ENCODE measurements around the gene VAV1. TPM values are rescaled to one million over a fixed set of nuclear protein-coding genes. Genes with fewer than 3 reads are reported as not detected.

Gene VAV1
- total and polyA plus RNA-seq, 4 donors: 0.60 to 13.3 (median 4.1) TPM

DNA sequence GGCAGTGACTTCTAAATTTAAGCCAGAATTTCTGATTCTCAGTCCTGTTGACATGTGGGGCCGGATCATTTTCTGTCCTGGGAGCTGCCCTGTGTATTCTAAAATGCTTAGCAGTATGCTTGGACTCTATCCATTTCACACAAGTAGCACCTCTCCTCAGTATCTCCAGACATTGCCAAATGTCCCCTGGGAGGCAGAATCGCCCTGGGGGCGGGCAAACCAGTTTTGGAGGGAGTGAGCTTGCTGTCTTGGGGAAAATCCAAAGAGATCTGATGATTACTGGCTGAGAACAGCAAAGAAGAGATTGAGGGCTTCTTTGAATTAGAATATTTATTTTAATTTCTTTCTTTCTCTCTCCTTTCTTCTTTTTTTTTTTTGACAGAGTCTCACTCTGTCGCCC lies 16.4 kb downstream of the VAV1 start:
- TF ChIP-seq, protein P1, sequence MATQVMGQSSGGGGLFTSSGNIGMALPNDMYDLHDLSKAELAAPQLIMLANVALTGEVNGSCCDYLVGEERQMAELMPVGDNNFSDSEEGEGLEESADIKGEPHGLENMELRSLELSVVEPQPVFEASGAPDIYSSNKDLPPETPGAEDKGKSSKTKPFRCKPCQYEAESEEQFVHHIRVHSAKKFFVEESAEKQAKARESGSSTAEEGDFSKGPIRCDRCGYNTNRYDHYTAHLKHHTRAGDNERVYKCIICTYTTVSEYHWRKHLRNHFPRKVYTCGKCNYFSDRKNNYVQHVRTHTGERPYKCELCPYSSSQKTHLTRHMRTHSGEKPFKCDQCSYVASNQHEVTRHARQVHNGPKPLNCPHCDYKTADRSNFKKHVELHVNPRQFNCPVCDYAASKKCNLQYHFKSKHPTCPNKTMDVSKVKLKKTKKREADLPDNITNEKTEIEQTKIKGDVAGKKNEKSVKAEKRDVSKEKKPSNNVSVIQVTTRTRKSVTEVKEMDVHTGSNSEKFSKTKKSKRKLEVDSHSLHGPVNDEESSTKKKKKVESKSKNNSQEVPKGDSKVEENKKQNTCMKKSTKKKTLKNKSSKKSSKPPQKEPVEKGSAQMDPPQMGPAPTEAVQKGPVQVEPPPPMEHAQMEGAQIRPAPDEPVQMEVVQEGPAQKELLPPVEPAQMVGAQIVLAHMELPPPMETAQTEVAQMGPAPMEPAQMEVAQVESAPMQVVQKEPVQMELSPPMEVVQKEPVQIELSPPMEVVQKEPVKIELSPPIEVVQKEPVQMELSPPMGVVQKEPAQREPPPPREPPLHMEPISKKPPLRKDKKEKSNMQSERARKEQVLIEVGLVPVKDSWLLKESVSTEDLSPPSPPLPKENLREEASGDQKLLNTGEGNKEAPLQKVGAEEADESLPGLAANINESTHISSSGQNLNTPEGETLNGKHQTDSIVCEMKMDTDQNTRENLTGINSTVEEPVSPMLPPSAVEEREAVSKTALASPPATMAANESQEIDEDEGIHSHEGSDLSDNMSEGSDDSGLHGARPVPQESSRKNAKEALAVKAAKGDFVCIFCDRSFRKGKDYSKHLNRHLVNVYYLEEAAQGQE (IDR thresholded peaks at IDR 0.05): no peak
- TF ChIP-seq TAF1 (conservative IDR thresholded peaks at IDR 0.05) (no peak), EGR1 (IDR thresholded peaks at IDR 0.05; ENCODE audit: low read depth in 2 of 2) (no peak)
- TF ChIP-seq, protein P2, sequence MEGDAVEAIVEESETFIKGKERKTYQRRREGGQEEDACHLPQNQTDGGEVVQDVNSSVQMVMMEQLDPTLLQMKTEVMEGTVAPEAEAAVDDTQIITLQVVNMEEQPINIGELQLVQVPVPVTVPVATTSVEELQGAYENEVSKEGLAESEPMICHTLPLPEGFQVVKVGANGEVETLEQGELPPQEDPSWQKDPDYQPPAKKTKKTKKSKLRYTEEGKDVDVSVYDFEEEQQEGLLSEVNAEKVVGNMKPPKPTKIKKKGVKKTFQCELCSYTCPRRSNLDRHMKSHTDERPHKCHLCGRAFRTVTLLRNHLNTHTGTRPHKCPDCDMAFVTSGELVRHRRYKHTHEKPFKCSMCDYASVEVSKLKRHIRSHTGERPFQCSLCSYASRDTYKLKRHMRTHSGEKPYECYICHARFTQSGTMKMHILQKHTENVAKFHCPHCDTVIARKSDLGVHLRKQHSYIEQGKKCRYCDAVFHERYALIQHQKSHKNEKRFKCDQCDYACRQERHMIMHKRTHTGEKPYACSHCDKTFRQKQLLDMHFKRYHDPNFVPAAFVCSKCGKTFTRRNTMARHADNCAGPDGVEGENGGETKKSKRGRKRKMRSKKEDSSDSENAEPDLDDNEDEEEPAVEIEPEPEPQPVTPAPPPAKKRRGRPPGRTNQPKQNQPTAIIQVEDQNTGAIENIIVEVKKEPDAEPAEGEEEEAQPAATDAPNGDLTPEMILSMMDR (IDR thresholded peaks at IDR 0.05; ENCODE audit: low read depth, low read length, missing input control): no peak
- TF ChIP-seq, protein P3, sequence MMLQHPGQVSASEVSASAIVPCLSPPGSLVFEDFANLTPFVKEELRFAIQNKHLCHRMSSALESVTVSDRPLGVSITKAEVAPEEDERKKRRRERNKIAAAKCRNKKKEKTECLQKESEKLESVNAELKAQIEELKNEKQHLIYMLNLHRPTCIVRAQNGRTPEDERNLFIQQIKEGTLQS (IDR thresholded peaks at IDR 0.05): no peak
- TF ChIP-seq, protein P4, sequence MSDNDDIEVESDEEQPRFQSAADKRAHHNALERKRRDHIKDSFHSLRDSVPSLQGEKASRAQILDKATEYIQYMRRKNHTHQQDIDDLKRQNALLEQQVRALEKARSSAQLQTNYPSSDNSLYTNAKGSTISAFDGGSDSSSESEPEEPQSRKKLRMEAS (IDR thresholded peaks at IDR 0.05): no peak
- Histone ChIP-seq H3K4me1 (ENCODE audit: control insufficient read depth in 4 of 4, insufficient read depth in 4 of 4, low read length in 3 of 4) (no peaks in the 10 kb centered on the region), H3K4me3 (ENCODE audit: low read depth in 1 of 3, low read length in 3 of 3) (no peak overlapping the region), H3K27me3 (ENCODE audit: control insufficient read depth in 4 of 4, insufficient read depth in 4 of 4, low read length in 3 of 4) (peaks cover 0 to 2% (median 0%) of the 10 kb centered on the region in 4 donors), H3K9ac (ENCODE audit: low read depth in 1 of 2, low read length in 2 of 2) (no peak overlapping the region), H3K27ac (ENCODE audit: low read depth in 1 of 2, low read length in 2 of 2) (no peak overlapping the region), H3K36me3 (ENCODE audit: control insufficient read depth in 4 of 4, insufficient read depth in 3 of 4, low read depth in 1 of 4, low read length in 3 of 4) (no peaks in the 10 kb centered on the region), H3K9me3 (ENCODE audit: control insufficient read depth in 4 of 4, low read length in 3 of 4) (no peaks in the 10 kb centered on the region)
- no peak for DNase-seq (ENCODE audit: low spot score)
- 80% methylated on average over 4 of the region's 4 CpGs for WGBS

DNA sequence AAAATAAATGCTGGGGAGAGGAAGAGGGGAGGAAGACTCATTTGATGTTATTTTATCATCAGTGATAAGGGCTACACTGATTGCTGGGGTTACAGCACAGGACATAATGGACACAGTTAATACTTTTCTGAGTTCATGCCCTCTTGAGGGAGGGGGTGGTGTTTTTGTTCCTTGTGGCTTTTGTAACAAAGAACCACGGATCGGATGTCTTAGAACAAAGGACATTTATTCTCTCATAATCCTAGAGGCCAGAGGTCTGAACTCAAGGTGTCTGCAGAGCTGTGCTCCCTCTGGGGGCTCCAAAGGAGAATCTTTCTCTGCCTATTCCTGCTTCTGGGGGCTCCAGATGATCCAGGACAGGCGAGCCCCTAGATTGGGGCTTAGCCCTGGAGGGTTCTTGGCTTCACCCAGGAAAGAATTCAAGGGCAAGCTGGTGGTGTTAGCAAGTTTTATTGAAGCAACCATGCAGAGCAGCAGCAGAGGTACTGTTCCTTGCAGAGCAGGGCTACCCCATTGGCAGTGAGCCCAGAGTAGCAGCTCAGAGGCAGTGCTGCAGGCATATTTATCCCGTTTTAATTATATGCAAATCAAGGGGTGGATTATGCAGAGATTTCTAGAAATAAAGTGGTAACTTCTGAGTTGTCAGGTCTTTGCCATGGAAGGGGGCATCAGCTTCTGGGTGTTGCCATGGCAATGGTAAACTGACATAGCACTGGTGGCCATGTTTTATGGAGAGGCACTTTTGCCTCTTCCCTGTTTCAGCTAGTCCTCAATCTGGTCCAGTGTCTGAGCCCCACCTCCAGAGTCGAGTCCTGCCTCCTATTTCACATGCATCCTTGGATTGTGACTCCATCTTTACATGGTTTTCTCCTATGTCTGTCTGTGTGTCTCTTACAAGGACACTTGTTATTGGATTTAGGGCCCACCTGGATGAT lies 18.0 kb downstream of the VAV1 start:
- no peaks in the 10 kb centered on the region for H3K4me1 ChIP-seq (ENCODE audit: control insufficient read depth in 4 of 4, insufficient read depth in 4 of 4, low read length in 3 of 4)
- TF ChIP-seq, protein P5, sequence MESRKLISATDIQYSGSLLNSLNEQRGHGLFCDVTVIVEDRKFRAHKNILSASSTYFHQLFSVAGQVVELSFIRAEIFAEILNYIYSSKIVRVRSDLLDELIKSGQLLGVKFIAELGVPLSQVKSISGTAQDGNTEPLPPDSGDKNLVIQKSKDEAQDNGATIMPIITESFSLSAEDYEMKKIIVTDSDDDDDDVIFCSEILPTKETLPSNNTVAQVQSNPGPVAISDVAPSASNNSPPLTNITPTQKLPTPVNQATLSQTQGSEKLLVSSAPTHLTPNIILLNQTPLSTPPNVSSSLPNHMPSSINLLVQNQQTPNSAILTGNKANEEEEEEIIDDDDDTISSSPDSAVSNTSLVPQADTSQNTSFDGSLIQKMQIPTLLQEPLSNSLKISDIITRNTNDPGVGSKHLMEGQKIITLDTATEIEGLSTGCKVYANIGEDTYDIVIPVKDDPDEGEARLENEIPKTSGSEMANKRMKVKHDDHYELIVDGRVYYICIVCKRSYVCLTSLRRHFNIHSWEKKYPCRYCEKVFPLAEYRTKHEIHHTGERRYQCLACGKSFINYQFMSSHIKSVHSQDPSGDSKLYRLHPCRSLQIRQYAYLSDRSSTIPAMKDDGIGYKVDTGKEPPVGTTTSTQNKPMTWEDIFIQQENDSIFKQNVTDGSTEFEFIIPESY (IDR thresholded peaks at IDR 0.05): no peak
- TF ChIP-seq GABPA (IDR thresholded peaks at IDR 0.05 in 1 of 2, conservative IDR thresholded peaks at IDR 0.05 in 1 of 2) (no peak), YY1 (IDR thresholded peaks at IDR 0.05) (no peak), HNF4A (conservative IDR thresholded peaks at IDR 0.05) (no peak), HNF4G (IDR thresholded peaks at IDR 0.05) (no peak), RXRA (IDR thresholded peaks at IDR 0.05) (no peak), FOXA1 (IDR thresholded peaks at IDR 0.05) (no peak), SP1 (IDR thresholded peaks at IDR 0.05) (no peak), EGR1 (IDR thresholded peaks at IDR 0.05; ENCODE audit: low read depth in 2 of 2) (no peak), TAF1 (conservative IDR thresholded peaks at IDR 0.05) (no peak)
- TF ChIP-seq, protein P3 (IDR thresholded peaks at IDR 0.05): no peak
- TF ChIP-seq, protein P1 (IDR thresholded peaks at IDR 0.05): no peak
- TF ChIP-seq, protein P2 (IDR thresholded peaks at IDR 0.05; ENCODE audit: low read depth, low read length, missing input control): no peak

More for the DNA sequence above, 18.0 kb downstream of the VAV1 start:
- H3K4me3 ChIP-seq (ENCODE audit: low read depth in 1 of 3, low read length in 3 of 3): no peak overlapping the region
- H3K9ac ChIP-seq (ENCODE audit: low read depth in 1 of 2, low read length in 2 of 2): no peak overlapping the region
- H3K36me3 ChIP-seq (ENCODE audit: control insufficient read depth in 4 of 4, insufficient read depth in 3 of 4, low read depth in 1 of 4, low read length in 3 of 4): no peaks in the 10 kb centered on the region
- H3K27me3 ChIP-seq (ENCODE audit: control insufficient read depth in 4 of 4, insufficient read depth in 4 of 4, low read length in 3 of 4): peaks cover 0 to 2% (median 0%) of the 10 kb centered on the region in 4 donors
- H3K27ac ChIP-seq (ENCODE audit: low read depth in 1 of 2, low read length in 2 of 2): no peak overlapping the region
- WGBS: 50% methylated on average over 5 of the region's 5 CpGs
- no peak for DNase-seq (ENCODE audit: low spot score)
- peaks cover 0 to 3% (median under 1%) of the 10 kb centered on the region in 4 donors for H3K9me3 ChIP-seq (ENCODE audit: control insufficient read depth in 4 of 4, low read length in 3 of 4)
